Mesendoderm (in vitro differentiated cells): ENCODE results near the gene PRDX3.
A peak's percentile ranks its signal among the peaks of the same experiment; 100 is the strongest.

Experiments used
- DNase-seq: peaks from one replicate; pipeline ENCODE4 v3.0.0; 2013
- H2AK5ac ChIP-seq: 2 replicates; pipeline ENCODE4 v1.6.1; 2013; ENCODE audit warnings: low read length, inconsistent platforms
- H2BK120ac ChIP-seq: 2 replicates; pipeline ENCODE4 v1.6.1; 2013; ENCODE audit warnings: low read depth, mild to moderate bottlenecking, low read length, moderate library complexity, mixed read lengths
- H2BK15ac ChIP-seq: replicated peaks from 2 replicates; pipeline ENCODE4 v1.6.1; 2013; ENCODE audit warnings: low read depth, mild to moderate bottlenecking, moderate library complexity
- H2BK5ac ChIP-seq: 2 replicates; pipeline ENCODE4 v1.6.1; 2013; ENCODE audit warnings: low read length, inconsistent platforms
- H3K18ac ChIP-seq: 2 replicates; pipeline ENCODE4 v1.6.1; 2013; ENCODE audit warnings: mild to moderate bottlenecking, low read length, mixed read lengths
- H3K23ac ChIP-seq: one replicate; pipeline ENCODE4 v1.6.1; 2013; ENCODE audit warnings: low read length
- H3K27ac ChIP-seq: 2 replicates; pipeline ENCODE4 v1.5.1; 2013; ENCODE audit warnings: low read depth, mild to moderate bottlenecking, inconsistent platforms, low read length, moderate library complexity
- H3K27me3 ChIP-seq: 2 replicates; pipeline ENCODE4 v1.6.1; 2013; ENCODE audit warnings: low read length, control low read depth, mild to moderate bottlenecking, inconsistent platforms; ENCODE audit not compliant: insufficient read depth, poor library complexity
- H3K36me3 ChIP-seq: 2 replicates; pipeline ENCODE4 v1.6.1; 2013; ENCODE audit warnings: low read length, inconsistent platforms; ENCODE audit not compliant: control insufficient read depth, insufficient read depth
- H3K4ac ChIP-seq: one replicate; pipeline ENCODE4 v1.6.1; 2013; ENCODE audit warnings: low read depth, mild to moderate bottlenecking, low read length, moderate library complexity
- H3K4me1 ChIP-seq: 2 replicates; pipeline ENCODE4 v1.6.1; 2013; ENCODE audit warnings: low read depth, low read length, inconsistent platforms; ENCODE audit not compliant: control insufficient read depth
- H3K4me2 ChIP-seq: 2 replicates; pipeline ENCODE4 v1.6.1; 2013; ENCODE audit warnings: low read length
- H3K4me3 ChIP-seq: 2 replicates; pipeline ENCODE4 v1.5.1; 2013; ENCODE audit warnings: mild to moderate bottlenecking, low read length
- H3K56ac ChIP-seq: one replicate; pipeline ENCODE4 v1.6.1; 2013; ENCODE audit warnings: low read length
- H3K79me1 ChIP-seq: 2 replicates; pipeline ENCODE4 v1.6.1; 2013; ENCODE audit warnings: low read length, inconsistent platforms
- H3K79me2 ChIP-seq: 2 replicates; pipeline ENCODE4 v1.6.1; 2013; ENCODE audit warnings: mild to moderate bottlenecking, low read length; ENCODE audit not compliant: control insufficient read depth, insufficient read depth
- H3K9ac ChIP-seq: 2 replicates; pipeline ENCODE4 v1.6.1; 2013; ENCODE audit warnings: low read length, inconsistent platforms
- H4K5ac ChIP-seq: one replicate; pipeline ENCODE4 v1.6.1; 2013; ENCODE audit warnings: low read length
- H4K8ac ChIP-seq: one replicate; pipeline ENCODE4 v1.6.1; 2013; ENCODE audit warnings: low read depth, mild to moderate bottlenecking, control low read depth, low read length, moderate library complexity
- WGBS: extraction: QIAGEN DNeasy Blood & Tissue Kit; methylation state at CpG from one replicate; pipeline ENCODE4 v1.1.7; 2013; ENCODE audit warnings: low lambda C conversion rate, missing lambda C conversion rate; ENCODE audit not compliant: insufficient coverage; ENCODE audit errors: extremely low coverage; 5-methylcytosine and 5-hydroxymethylcytosine counted together

The PRDX3 gene

GRCh38 chr10:119215371-119215770, 36.8 kb upstream of the PRDX3 start:
- Histone ChIP-seq H3K18ac (no peak overlapping the region), H3K36me3 (no peaks in the 10 kb centered on the region), H3K4me1 (peaks cover 12% of the 10 kb centered on the region), H3K79me1 (peaks cover 2% of the 10 kb centered on the region), H3K4ac (no peak overlapping the region), H4K8ac (no peak overlapping the region), H2BK120ac (no peak overlapping the region), H2BK15ac (no peak overlapping the region), H3K9ac (no peak overlapping the region), H2BK5ac (no peak overlapping the region), H4K5ac (no peak overlapping the region), H3K56ac (no peak overlapping the region), H3K4me2 (no peak overlapping the region), H3K27ac (no peak overlapping the region), H3K79me2 (no peaks in the 10 kb centered on the region), H3K27me3 (no peaks in the 10 kb centered on the region), H3K4me3 (no peak overlapping the region), H3K23ac (no peak overlapping the region), H2AK5ac (no peak overlapping the region)
- no peak for DNase-seq
- WGBS = 100% methylated on average over 1 of the region's 2 CpGs

GRCh38 chr10:119211625-119212441, 33.2 kb upstream of the PRDX3 start:
- Histone ChIP-seq H3K79me2 (no peaks in the 10 kb centered on the region), H4K8ac (no peak overlapping the region), H3K79me1 (no peaks in the 10 kb centered on the region), H3K36me3 (no peaks in the 10 kb centered on the region), H3K9ac (no peak overlapping the region), H3K56ac (peak overlapping the region; percentile 4), H2BK5ac (peak overlapping the region; percentile 14), H3K4me3 (no peak overlapping the region), H4K5ac (no peak overlapping the region), H3K4me1 (peaks cover 8% of the 10 kb centered on the region), H2AK5ac (no peak overlapping the region), H2BK15ac (no peak overlapping the region), H3K23ac (no peak overlapping the region), H3K27ac (no peak overlapping the region), H3K18ac (no peak overlapping the region), H3K4ac (no peak overlapping the region), H3K27me3 (peaks cover 8% of the 10 kb centered on the region), H2BK120ac (no peak overlapping the region), H3K4me2 (no peak overlapping the region)
- DNase-seq = peak; percentile 57
- WGBS = no CpG with 5 or more reads among the region's 12 CpGs

- Histone ChIP-seq H4K8ac (no peak overlapping the region), H3K9ac (no peak overlapping the region), H3K36me3 (no peaks in the 10 kb centered on the region), H2BK15ac (no peak overlapping the region), H3K4me1 (peaks cover 8% of the 10 kb centered on the region), H3K56ac (no peak overlapping the region), H3K79me2 (no peaks in the 10 kb centered on the region), H4K5ac (no peak overlapping the region), H2BK5ac (no peak overlapping the region), H3K79me1 (no peaks in the 10 kb centered on the region), H3K23ac (no peak overlapping the region), H3K18ac (no peak overlapping the region), H3K4me2 (no peak overlapping the region), H2AK5ac (no peak overlapping the region), H3K4ac (no peak overlapping the region), H2BK120ac (no peak overlapping the region), H3K27me3 (peaks cover 8% of the 10 kb centered on the region), H3K4me3 (no peak overlapping the region), H3K27ac (no peak overlapping the region)
- no CpG with 5 or more reads among the region's 3 CpGs for WGBS
- no peak for DNase-seq
These were observed 32.6 kb upstream of the PRDX3 start for GRCh38 chr10:119211176-119211575.

- peaks cover 8% of the 10 kb centered on the region for H3K27me3 ChIP-seq
- no peak overlapping the region for H2AK5ac ChIP-seq
- H2BK5ac ChIP-seq = no peak overlapping the region
- peaks cover 8% of the 10 kb centered on the region for H3K4me1 ChIP-seq
- no peak overlapping the region for H3K9ac ChIP-seq
- H3K23ac ChIP-seq = no peak overlapping the region
- no peak overlapping the region for H3K18ac ChIP-seq
- no peak overlapping the region for H3K56ac ChIP-seq
- H3K4me3 ChIP-seq = no peak overlapping the region
- H3K27ac ChIP-seq = no peak overlapping the region
- no peak overlapping the region for H3K4ac ChIP-seq
- H3K4me2 ChIP-seq = no peak overlapping the region
- 100% methylated on average over 1 of the region's 2 CpGs for WGBS
- no peak overlapping the region for H4K8ac ChIP-seq
- DNase-seq = no peak
- no peaks in the 10 kb centered on the region for H3K79me1 ChIP-seq
- no peaks in the 10 kb centered on the region for H3K79me2 ChIP-seq
- H2BK120ac ChIP-seq = no peak overlapping the region
- H4K5ac ChIP-seq = no peak overlapping the region
- H3K36me3 ChIP-seq = no peaks in the 10 kb centered on the region
- H2BK15ac ChIP-seq = no peak overlapping the region
These were observed 32.0 kb upstream of the PRDX3 start for GRCh38 chr10:119210633-119211032.

- Histone ChIP-seq H3K27me3 (peaks cover 8% of the 10 kb centered on the region), H3K4me1 (peaks cover 8% of the 10 kb centered on the region), H3K4me3 (no peak overlapping the region), H2AK5ac (no peak overlapping the region), H2BK15ac (no peak overlapping the region), H3K56ac (peak overlapping the region; percentile 56), H3K23ac (no peak overlapping the region), H3K36me3 (no peaks in the 10 kb centered on the region), H3K4ac (no peak overlapping the region), H3K79me1 (no peaks in the 10 kb centered on the region), H3K9ac (peak overlapping the region; percentile 52), H2BK120ac (no peak overlapping the region), H3K4me2 (no peak overlapping the region), H4K8ac (no peak overlapping the region), H3K79me2 (no peaks in the 10 kb centered on the region), H2BK5ac (no peak overlapping the region), H4K5ac (no peak overlapping the region), H3K27ac (no peak overlapping the region), H3K18ac (peak overlapping the region; percentile 44)
- DNase-seq = no peak
- WGBS = no CpG with 5 or more reads among the region's 9 CpGs
These were observed 31.2 kb upstream of the PRDX3 start for GRCh38 chr10:119209736-119210355.
